Urinary bladder (tissue), 4 donors: ENCODE data around the gene SWI5. TPM values are rescaled to one million over a fixed set of nuclear protein-coding genes. Genes with fewer than 3 reads are reported as not detected.

ENCODE experiments used
- DNase-seq: peaks from one replicate; pipeline ENCODE4 v3.0.0-alpha.2; 2015; ENCODE audit errors: extremely low spot score
- H3K27ac ChIP-seq: one replicate; pipeline ENCODE4 v1.5.1; 2013; ENCODE audit warnings: low read depth, mild to moderate bottlenecking, moderate library complexity
- H3K36me3 ChIP-seq: one replicate; pipeline ENCODE4 v1.6.1; 2013; ENCODE audit warnings: mild to moderate bottlenecking, moderate library complexity; ENCODE audit not compliant: insufficient read depth
- H3K4me1 ChIP-seq: one replicate; pipeline ENCODE4 v1.6.1; 2013; ENCODE audit warnings: mild to moderate bottlenecking, moderate library complexity; ENCODE audit not compliant: insufficient read depth
- H3K4me3 ChIP-seq: one replicate; pipeline ENCODE4 v1.5.1; 2013; ENCODE audit warnings: low read depth, low read length
- WGBS: extraction: QIAGEN DNeasy Blood & Tissue Kit; methylation state at CpG from one replicate; pipeline ENCODE4 v1.1.7; 2013; 5-methylcytosine and 5-hydroxymethylcytosine counted together
- polyA plus RNA-seq: library from polyadenylated mRNA; stranded (reverse); fragments of 200-250 nt; gene quantifications from one replicate; pipeline ENCODE4 v1.2.3, GENCODE V29; 2013
- total RNA-seq: library from RNA; depleted of rRNA; stranded (reverse); fragments of >200 nt; gene quantifications from one replicate; pipeline ENCODE4 v1.2.3, GENCODE V29; 2014
- donor health status: healthy with polysubstance abuse.
- donor health status: healthy.

The SWI5 gene
- total and polyA plus RNA-seq, 2 donors: 17.4 to 34.5 TPM

DNA sequence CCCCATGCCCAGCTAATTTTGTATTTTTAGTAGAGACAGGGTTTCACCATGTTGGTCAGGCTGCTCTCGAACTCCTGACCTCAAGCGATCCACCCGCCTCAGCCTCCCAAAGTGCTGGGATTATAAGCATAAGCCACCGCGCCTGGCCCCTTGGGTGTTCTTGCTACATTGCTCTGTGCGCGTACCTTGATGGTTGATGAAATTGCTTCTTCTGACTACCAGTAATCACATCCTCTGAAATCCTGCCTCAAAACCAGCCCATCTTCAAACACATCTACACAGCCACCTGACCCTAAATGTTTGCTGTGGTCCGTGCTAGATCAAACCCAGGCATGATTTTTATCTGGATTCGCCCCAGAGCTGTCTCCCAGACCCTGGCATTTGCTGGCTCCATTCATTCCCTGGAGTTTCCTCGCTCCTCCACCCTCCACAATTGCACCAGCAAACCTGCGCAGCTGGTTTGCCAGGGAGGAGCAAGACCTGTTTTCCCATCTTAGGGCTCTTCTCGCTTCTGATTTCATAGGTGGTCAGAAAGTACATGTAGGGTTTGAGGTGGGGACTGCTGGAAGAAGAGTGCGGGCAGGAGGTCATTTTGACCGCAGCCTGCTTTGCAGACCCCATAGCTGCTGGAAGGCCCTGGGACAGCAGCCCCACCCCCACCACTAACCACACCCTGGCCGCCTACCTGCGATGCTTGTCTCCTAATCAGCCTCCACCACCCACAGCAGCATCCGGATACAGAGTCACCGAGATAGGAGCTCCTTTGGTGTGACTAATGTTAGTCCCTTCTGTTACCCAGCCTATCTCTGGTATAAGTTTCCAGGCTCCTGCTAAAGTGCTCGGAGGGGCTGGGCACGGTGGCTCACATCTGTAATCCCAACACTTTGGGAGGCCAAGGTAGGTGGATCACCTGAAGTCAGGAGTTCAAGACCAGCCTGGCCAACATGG is 22.7 kb downstream of the SWI5 start:
- H3K4me3 ChIP-seq: no peak overlapping the region
- H3K36me3 ChIP-seq: no peaks in the 10 kb centered on the region
- no peak for DNase-seq
- no peak overlapping the region for H3K27ac ChIP-seq
- WGBS: 87% methylated on average over 20 of the region's 20 CpGs
- H3K4me1 ChIP-seq: no peaks in the 10 kb centered on the region

DNA sequence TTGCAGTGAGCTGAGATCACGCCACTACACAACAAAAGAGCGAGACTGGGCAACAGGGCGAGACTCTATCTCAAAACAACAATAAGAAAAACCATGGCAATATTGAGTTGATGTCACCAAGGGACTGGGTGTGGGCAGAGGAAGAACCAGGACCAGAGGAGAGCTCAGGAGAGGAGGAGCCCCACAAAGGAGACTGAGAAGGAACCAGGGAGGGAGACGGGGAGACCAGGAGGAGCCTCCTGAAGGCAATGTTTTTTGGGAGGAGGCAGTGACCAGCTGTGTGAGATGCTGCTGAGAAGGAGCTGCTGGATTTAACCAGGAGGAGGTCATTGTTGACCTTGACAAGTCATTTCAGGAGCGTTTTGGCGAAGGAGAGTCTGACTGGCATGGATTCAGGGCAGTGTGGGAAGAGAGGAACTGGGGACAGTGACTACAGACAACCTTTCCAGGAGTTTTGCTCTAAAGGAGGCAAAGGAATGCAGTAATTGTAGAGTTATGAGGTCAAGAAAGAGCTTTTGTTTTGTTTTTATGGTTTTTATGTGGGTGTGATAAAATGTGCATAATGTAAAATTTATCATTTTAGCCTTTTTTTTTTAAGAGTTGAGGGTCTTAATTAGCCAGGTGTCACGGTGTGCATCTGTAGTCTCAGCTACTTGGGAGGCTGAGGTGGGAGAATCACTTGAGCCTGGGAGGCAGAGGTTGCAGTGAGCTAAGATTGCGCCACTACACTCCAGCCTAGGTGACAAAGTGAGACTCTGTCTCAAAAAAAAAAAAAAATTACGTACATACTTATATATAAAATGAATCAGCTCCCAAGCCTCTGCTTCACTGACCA is 28.3 kb downstream of the SWI5 start:
- DNase-seq: no peak
- Histone ChIP-seq H3K36me3 (peaks cover 2% of the 10 kb centered on the region), H3K27ac (no peak overlapping the region), H3K4me1 (no peaks in the 10 kb centered on the region), H3K4me3 (no peak overlapping the region)
- WGBS: 79% methylated on average over 9 of the region's 9 CpGs

- DNase-seq: no peak
- Histone ChIP-seq H3K36me3 (peaks cover 2% of the 10 kb centered on the region), H3K4me1 (no peaks in the 10 kb centered on the region), H3K4me3 (no peak overlapping the region), H3K27ac (no peak overlapping the region)
- 60% methylated on average over 5 of the region's 5 CpGs for WGBS
These were observed 28.9 kb downstream of the SWI5 start for GRCh38 chr9:128304971-128305288.

- H3K4me1 ChIP-seq: no peaks in the 10 kb centered on the region
- no peak overlapping the region for H3K4me3 ChIP-seq
- no peak overlapping the region for H3K27ac ChIP-seq
- H3K36me3 ChIP-seq: peaks cover 5% of the 10 kb centered on the region
- DNase-seq: no peak
- WGBS: 96% methylated on average over 16 of the region's 16 CpGs
These were observed 33.5 kb downstream of the SWI5 start for GRCh38 chr9:128309551-128309950.

DNA sequence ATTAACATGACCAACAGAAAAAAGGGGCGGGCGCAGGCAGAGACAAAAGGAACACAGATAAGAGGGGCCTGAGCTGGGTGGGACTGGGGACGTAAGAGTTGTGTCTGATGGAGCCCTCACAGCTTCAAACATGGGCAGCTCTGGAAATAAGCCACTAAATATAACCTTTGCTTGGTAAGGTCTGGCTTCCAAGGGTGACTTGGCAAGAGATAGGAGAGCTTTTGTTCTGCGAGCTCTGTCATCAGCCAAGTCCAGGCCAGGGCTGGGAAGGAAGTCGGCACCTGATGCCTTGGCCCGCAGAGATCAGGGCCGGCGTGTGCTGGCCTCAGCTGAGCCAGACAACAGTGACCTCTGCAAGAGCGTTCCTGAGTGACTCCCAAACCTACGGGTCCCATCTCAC is 34.4 kb downstream of the SWI5 start:
- no peak for DNase-seq
- H3K27ac ChIP-seq: no peak overlapping the region
- no peaks in the 10 kb centered on the region for H3K4me1 ChIP-seq
- 81% methylated on average over 10 of the region's 10 CpGs for WGBS
- H3K4me3 ChIP-seq: no peak overlapping the region
- peaks cover 5% of the 10 kb centered on the region for H3K36me3 ChIP-seq

DNA sequence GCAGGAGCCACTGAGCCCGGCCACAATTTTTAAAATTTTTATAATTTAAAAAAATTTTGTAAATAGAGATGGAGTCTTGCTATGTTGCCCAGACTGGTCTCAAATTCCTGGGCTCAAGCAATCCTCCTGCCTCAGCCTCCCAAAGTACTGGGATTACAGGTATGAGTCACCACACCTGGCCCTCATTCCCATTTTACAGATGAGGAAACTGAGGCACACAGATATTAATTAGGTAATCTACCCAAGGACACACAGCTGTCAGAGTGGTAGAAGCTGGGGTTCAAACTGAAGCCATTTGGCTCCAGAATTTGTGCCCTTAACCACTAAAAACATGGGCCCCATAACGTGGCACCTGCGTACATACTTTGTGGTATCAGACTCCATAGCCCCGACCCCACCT is 38.6 kb downstream of the SWI5 start:
- Histone ChIP-seq H3K4me1 (no peaks in the 10 kb centered on the region), H3K27ac (no peak overlapping the region), H3K4me3 (no peak overlapping the region), H3K36me3 (peaks cover 3% of the 10 kb centered on the region)
- 93% methylated on average over 4 of the region's 4 CpGs for WGBS
- DNase-seq: no peak

- WGBS: 76% methylated on average over 9 of the region's 9 CpGs
- no peak for DNase-seq
- no peak overlapping the region for H3K27ac ChIP-seq
- no peaks in the 10 kb centered on the region for H3K4me1 ChIP-seq
- no peak overlapping the region for H3K4me3 ChIP-seq
- H3K36me3 ChIP-seq: no peaks in the 10 kb centered on the region
These were observed 40.3 kb downstream of the SWI5 start for GRCh38 chr9:128316421-128316820.

DNA sequence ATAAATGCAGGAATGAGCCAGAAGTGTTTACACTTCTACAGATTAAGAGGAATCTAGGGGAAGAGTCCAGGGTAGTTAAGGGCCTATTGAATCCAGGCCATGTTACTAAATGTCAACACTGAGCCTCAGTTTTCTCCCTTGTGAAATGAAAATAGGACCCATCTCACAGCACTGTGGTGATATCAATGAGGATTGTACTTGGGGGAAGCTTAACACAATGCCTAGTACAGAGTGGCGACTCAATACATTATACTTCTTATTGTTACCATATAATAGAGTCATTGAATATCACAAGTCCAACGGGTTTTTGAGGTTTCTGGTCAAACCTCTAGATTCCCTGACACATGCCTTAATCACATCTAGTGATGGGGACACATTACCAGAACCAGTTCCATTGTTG is 41.6 kb downstream of the SWI5 start:
- H3K36me3 ChIP-seq: no peaks in the 10 kb centered on the region
- H3K4me1 ChIP-seq: no peaks in the 10 kb centered on the region
- no peak overlapping the region for H3K27ac ChIP-seq
- no peak for DNase-seq
- WGBS: 70% methylated on average over 2 of the region's 2 CpGs
- no peak overlapping the region for H3K4me3 ChIP-seq

GRCh38 chr9:128321343-128321742 is 45.3 kb downstream of the SWI5 start:
- Histone ChIP-seq H3K27ac (no peak overlapping the region), H3K4me3 (peak overlapping the region; percentile 80), H3K36me3 (no peaks in the 10 kb centered on the region), H3K4me1 (peaks cover 1% of the 10 kb centered on the region)
- 78% methylated on average over 7 of the region's 7 CpGs for WGBS
- no peak for DNase-seq

DNA sequence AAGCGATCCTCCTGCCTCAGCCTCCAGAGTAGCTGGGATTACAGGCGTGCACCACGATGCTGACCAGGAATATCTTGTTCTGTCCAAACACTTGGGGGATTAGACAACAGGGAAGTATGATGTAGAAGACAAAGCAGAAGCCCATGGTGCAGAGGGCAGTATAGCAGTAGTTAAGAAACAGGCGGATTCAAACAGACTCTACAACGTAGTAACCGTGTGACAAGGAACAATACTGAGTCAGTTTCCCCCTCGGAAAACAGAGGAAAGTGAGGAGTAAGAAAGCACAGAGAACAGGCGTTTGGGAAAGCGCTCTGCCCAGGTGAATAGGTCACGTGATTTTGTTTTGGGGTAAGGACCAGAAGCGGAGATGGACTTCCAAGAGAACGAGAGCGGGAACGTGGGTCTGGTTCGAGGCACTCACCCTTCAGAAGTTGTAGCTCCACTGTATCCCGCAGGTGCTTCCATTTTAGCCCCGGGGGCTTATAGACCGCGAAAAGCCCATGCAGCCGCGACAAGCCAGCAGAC is 45.9 kb downstream of the SWI5 start:
- peaks cover 1% of the 10 kb centered on the region for H3K4me1 ChIP-seq
- H3K36me3 ChIP-seq: no peaks in the 10 kb centered on the region
- DNase-seq: no peak
- 1% methylated on average over 21 of the region's 21 CpGs for WGBS
- H3K4me3 ChIP-seq: peak overlapping the region; percentile 80
- H3K27ac ChIP-seq: no peak overlapping the region

GRCh38 chr9:128322404-128323211 is 46.5 kb downstream of the SWI5 start, which contains the start of the genes COQ4 and TRUB2:
COQ4 (plus strand) TSS chr9:128322839; CDS start chr9:128322859, 20 bp downstream.
TRUB2 (minus strand) TSS chr9:128322447; CDS start chr9:128322408, 39 bp downstream.
- Histone ChIP-seq H3K4me1 (peaks cover 1% of the 10 kb centered on the region), H3K27ac (peak within 1 kb of the TSS; percentile 63), H3K4me3 (peak within 1 kb of the TSS; percentile 80), H3K36me3 (no peaks in the 10 kb centered on the region)
- peak; percentile 91 for DNase-seq
- under 1% methylated on average over 83 of the region's 83 CpGs for WGBS

- 22% methylated on average over 16 of the region's 16 CpGs for WGBS
- H3K4me1 ChIP-seq: peaks cover 1% of the 10 kb centered on the region
- peak overlapping the region; percentile 80 for H3K4me3 ChIP-seq
- no peaks in the 10 kb centered on the region for H3K36me3 ChIP-seq
- H3K27ac ChIP-seq: peak overlapping the region; percentile 63
- no peak for DNase-seq
These were observed 47.2 kb downstream of the SWI5 start for GRCh38 chr9:128323212-128323730.

DNA sequence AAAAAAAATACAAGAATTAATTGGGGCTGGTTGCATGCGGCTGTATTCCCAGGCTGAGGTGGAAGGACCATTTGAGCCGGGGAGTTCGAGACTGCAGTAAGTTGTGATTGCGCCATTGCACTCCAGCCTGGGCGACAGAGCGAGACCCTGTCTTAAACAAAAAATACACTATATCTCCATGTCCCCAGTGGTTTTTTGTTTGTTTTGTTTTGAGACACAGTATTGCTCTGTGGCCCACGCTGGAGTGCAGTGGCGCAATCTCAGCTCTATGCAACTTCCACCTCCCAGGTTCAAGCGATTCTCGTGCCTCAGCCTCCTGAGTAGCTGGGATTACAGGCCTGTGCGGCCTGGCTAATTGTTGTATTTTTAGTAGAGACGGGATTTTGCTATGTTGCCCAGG is 47.7 kb downstream of the SWI5 start:
- peak overlapping the region; percentile 80 for H3K4me3 ChIP-seq
- H3K27ac ChIP-seq: no peak overlapping the region
- peaks cover 1% of the 10 kb centered on the region for H3K4me1 ChIP-seq
- no peaks in the 10 kb centered on the region for H3K36me3 ChIP-seq
- WGBS: 89% methylated on average over 12 of the region's 12 CpGs
- DNase-seq: no peak
